Hepatocyte (in vitro differentiated cells): ENCODE results near the gene CCL19. TPM values are rescaled to one million over a fixed set of nuclear protein-coding genes. Genes with fewer than 3 reads are reported as not detected.

ENCODE experiments used
- DNase-seq: peaks from one replicate; pipeline ENCODE4 v3.0.0-alpha.2; 2016; ENCODE audit warnings: low spot score
- H2AFZ ChIP-seq: fragments of 200-600 bp; sonication (generic); 2 replicates; pipeline ENCODE4 v1.6.0; 2016; ENCODE audit warnings: antibody characterized with exemption, mild to moderate bottlenecking
- H3K27ac ChIP-seq: fragments of 200-600 bp; sonication (generic); 2 replicates; pipeline ENCODE4 v1.5.1; 2016; ENCODE audit warnings: mild to moderate bottlenecking
- H3K27me3 ChIP-seq: fragments of 200-600 bp; sonication (generic); 2 replicates; pipeline ENCODE4 v1.6.1; 2016
- H3K36me3 ChIP-seq: fragments of 200-600 bp; sonication (generic); replicated peaks from 2 replicates; pipeline ENCODE4 v1.5.1; 2016; ENCODE audit warnings: low read depth; ENCODE audit not compliant: insufficient read depth
- H3K4me1 ChIP-seq: fragments of 200-600 bp; sonication (generic); 2 replicates; pipeline ENCODE4 v1.5.1; 2016; ENCODE audit warnings: mild to moderate bottlenecking, moderate library complexity; ENCODE audit not compliant: insufficient read depth
- H3K4me2 ChIP-seq: fragments of 200-600 bp; sonication (generic); 2 replicates; pipeline ENCODE4 v1.6.0; 2016
- H3K4me3 ChIP-seq: fragments of 200-600 bp; sonication (generic); 2 replicates; pipeline ENCODE4 v1.5.1; 2016; ENCODE audit warnings: mild to moderate bottlenecking
- H3K79me2 ChIP-seq: fragments of 200-600 bp; sonication (generic); 2 replicates; pipeline ENCODE4 v1.6.0; 2017; ENCODE audit warnings: mild to moderate bottlenecking
- H3K9me2 ChIP-seq: fragments of 200-600 bp; sonication (generic); replicated peaks from 2 replicates; pipeline ENCODE4 v1.6.0; 2017; ENCODE audit warnings: mild to moderate bottlenecking; ENCODE audit not compliant: insufficient read depth
- H3K9me3 ChIP-seq: fragments of 200-600 bp; sonication (generic); 2 replicates; pipeline ENCODE4 v1.5.1; 2016; ENCODE audit warnings: low read depth, mild to moderate bottlenecking
- H4K20me1 ChIP-seq: fragments of 200-600 bp; sonication (generic); 2 replicates; pipeline ENCODE4 v1.6.0; 2016; ENCODE audit warnings: mild to moderate bottlenecking; ENCODE audit not compliant: insufficient read depth, poor library complexity, severe bottlenecking
- EZH2 ChIP-seq: fragments of 200-600 bp; sonication (generic); IDR thresholded peaks from 2 replicates; pipeline ENCODE4 v1.6.1; 2016; ENCODE audit warnings: antibody characterized with exemption, mild to moderate bottlenecking, borderline replicate concordance
- EZH2phosphoT487 ChIP-seq: fragments of 200-600 bp; sonication (generic); IDR thresholded peaks from one replicate; pipeline ENCODE4 v1.6.1; 2018; ENCODE audit warnings: antibody characterized with exemption, mild to moderate bottlenecking, low read depth, moderate library complexity; ENCODE audit not compliant: unreplicated experiment, severe bottlenecking
- WGBS: methylation state at CpG from one replicate; pipeline ENCODE4 v1.1.6; 2016; ENCODE audit warnings: low lambda C conversion rate; ENCODE audit errors: missing lambda C conversion rate; 5-methylcytosine and 5-hydroxymethylcytosine counted together
- polyA plus RNA-seq: library from polyadenylated mRNA; unstranded; fragments of >200 nt; fragmentation: Nextera tagmentation; extraction: Ambion mirVana; gene quantifications from 2 replicates; pipeline ENCODE4 v1.2.1, GENCODE V29; 2016
- total RNA-seq: library from RNA; depleted of rRNA; stranded (reverse); fragments of >200 nt; gene quantifications from 2 replicates; pipeline ENCODE4 v1.2.3, GENCODE V29; 2014
- TF ChIP-seq, protein P1 (sequence below): fragments of 200-600 bp; sonication (generic); IDR thresholded peaks from 2 replicates; pipeline ENCODE4 v1.5.1; 2016; ENCODE audit warnings: antibody characterized with exemption, mild to moderate bottlenecking; ENCODE audit not compliant: poor library complexity

Gene CCL19
- total and polyA plus RNA-seq, 2 experiments from 2014 or later = not detected

GRCh38 chr9:34658461-34658860, 32.6 kb downstream of the CCL19 start:
- Histone ChIP-seq H3K4me2 (no peak overlapping the region), H3K9me3 (no peaks in the 10 kb centered on the region), H3K9me2 (no peaks in the 10 kb centered on the region), H4K20me1 (no peaks in the 10 kb centered on the region), H3K79me2 (peaks cover 5% of the 10 kb centered on the region), H3K4me1 (peaks cover 12% of the 10 kb centered on the region), H3K27ac (no peak overlapping the region), H2AFZ (no peak overlapping the region), H3K27me3 (no peaks in the 10 kb centered on the region), H3K4me3 (no peak overlapping the region), H3K36me3 (no peaks in the 10 kb centered on the region)
- 98% methylated on average over 14 of the region's 14 CpGs for WGBS
- TF ChIP-seq EZH2phosphoT487 (no peak), EZH2 (no peak)
- TF ChIP-seq, protein P1, sequence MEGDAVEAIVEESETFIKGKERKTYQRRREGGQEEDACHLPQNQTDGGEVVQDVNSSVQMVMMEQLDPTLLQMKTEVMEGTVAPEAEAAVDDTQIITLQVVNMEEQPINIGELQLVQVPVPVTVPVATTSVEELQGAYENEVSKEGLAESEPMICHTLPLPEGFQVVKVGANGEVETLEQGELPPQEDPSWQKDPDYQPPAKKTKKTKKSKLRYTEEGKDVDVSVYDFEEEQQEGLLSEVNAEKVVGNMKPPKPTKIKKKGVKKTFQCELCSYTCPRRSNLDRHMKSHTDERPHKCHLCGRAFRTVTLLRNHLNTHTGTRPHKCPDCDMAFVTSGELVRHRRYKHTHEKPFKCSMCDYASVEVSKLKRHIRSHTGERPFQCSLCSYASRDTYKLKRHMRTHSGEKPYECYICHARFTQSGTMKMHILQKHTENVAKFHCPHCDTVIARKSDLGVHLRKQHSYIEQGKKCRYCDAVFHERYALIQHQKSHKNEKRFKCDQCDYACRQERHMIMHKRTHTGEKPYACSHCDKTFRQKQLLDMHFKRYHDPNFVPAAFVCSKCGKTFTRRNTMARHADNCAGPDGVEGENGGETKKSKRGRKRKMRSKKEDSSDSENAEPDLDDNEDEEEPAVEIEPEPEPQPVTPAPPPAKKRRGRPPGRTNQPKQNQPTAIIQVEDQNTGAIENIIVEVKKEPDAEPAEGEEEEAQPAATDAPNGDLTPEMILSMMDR = no peak
- DNase-seq = peak; percentile 3

DNA sequence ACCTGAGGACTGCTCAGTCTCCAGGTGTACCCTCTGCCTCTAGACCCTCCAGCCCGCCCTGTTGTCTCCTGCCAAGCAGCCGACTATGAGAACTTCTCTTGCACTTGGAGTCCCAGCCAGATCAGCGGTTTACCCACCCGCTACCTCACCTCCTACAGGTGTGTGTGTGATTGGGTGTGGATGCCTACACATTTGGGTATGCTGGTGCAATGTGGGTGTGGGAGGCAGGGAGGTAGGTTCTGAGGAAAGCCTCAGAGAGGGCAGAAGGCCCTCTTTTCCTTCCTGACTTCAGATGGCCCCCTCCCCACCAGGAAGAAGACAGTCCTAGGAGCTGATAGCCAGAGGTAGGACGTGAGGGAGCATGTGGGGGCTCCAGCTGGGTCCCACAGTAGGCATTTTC, 34.1 kb downstream of the CCL19 start:
- Histone ChIP-seq H3K27ac (no peak overlapping the region), H3K9me2 (no peaks in the 10 kb centered on the region), H4K20me1 (no peaks in the 10 kb centered on the region), H2AFZ (no peak overlapping the region), H3K79me2 (peaks cover 5% of the 10 kb centered on the region), H3K4me1 (peaks cover 27% of the 10 kb centered on the region), H3K4me2 (no peak overlapping the region), H3K4me3 (no peak overlapping the region), H3K9me3 (no peaks in the 10 kb centered on the region), H3K27me3 (no peaks in the 10 kb centered on the region), H3K36me3 (no peaks in the 10 kb centered on the region)
- peak; percentile 2 for DNase-seq
- WGBS = 89% methylated on average over 5 of the region's 5 CpGs
- TF ChIP-seq, protein P1 = no peak
- TF ChIP-seq EZH2phosphoT487 (no peak), EZH2 (no peak)

DNA sequence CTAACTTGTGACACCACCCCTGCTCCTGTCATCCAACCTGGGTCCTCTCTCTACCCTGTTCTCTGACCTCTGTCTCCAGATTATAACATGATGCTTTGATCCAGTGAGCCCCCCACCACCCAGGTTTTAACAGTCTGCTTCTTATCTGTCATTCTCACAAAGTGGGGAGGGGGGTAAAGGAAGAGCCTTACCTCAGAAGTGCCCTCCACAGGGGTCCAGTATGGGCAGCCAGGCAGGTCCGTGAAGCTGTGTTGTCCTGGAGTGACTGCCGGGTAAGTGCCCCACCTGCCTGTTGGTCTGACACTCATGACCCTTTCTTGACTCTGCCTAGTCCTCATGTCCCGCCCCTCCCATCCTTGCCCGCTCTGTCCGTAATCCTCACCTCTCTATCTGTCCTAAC, 35.7 kb downstream of the CCL19 start:
- Histone ChIP-seq H3K4me1 (peaks cover 36% of the 10 kb centered on the region), H3K4me3 (no peak overlapping the region), H3K9me2 (no peaks in the 10 kb centered on the region), H4K20me1 (no peaks in the 10 kb centered on the region), H3K27ac (peak overlapping the region; percentile 76), H3K27me3 (no peaks in the 10 kb centered on the region), H3K4me2 (peak overlapping the region; percentile 87), H3K36me3 (no peaks in the 10 kb centered on the region), H2AFZ (no peak overlapping the region), H3K79me2 (peaks cover 5% of the 10 kb centered on the region), H3K9me3 (no peaks in the 10 kb centered on the region)
- WGBS = 62% methylated on average over 5 of the region's 5 CpGs
- TF ChIP-seq EZH2 (no peak), EZH2phosphoT487 (no peak)
- TF ChIP-seq, protein P1 = no peak
- no peak for DNase-seq
